Measurements from ENCODE around the gene ZNF540.
A peak's percentile ranks its signal among the peaks of the same experiment; 100 is the strongest.

ZNF540 gene

DNA sequence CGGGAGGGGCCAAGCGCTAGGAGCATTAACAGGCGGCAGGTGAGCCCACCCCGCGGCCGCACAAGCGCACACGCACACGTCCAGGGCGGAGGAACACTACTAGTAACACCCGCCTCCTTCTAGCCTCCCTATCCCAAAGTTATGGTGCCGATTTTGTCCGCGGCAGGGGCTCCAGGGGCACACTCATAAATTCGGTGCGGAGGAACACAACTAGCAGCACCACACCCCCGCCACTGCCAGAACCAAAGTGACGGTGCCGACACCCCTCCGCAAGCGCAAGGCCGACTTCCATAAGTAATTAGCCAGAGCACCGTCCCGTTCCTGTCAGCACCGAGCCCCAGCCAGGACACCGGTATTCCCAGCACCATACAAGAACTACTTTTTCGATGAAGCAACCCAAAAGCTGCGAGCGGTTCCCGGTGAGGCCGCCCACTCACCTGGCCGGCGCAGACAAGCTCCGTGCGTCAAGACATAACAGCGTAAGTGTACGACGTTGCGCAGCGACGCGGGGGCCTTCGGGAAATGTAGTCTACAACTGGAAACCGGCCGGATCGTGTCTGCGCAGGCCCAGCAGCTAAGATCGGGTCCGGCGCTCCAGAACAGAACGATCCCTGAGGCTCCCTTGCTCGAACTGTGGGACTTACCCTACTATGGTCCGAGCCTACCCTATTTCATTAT, at the start of gene ZNF540, which contains the start of gene ZNF571:
Gene ZNF540 (plus strand): TSS at position 573 of the 678 bp plus-strand sequence. CDS start 3,572 bp downstream, outside the sequence.
Gene ZNF571 (minus strand): TSS at position 489 of the 678 bp plus-strand sequence. CDS start 8,116 bp downstream, outside the sequence.
- Histone ChIP-seq H3K36me3 (ENCODE audit: control insufficient read depth in 1 of 2, insufficient read depth in 2 of 2, low read length in 2 of 2) (peaks cover under 1 to 5% of the 10 kb centered on the region in 2 donors), H3K9ac (ENCODE audit: low read depth in 1 of 2, low read length in 2 of 2) (peak within 1 kb of the TSS; percentile 84 to 86), H3K27ac (ENCODE audit: low read depth, low read length) (peak within 1 kb of the TSS; percentile 83), H3K4me3 (ENCODE audit: low read depth in 1 of 2, low read length in 2 of 2) (peak within 1 kb of the TSS; percentile 95 to 96), H3K27me3 (ENCODE audit: control insufficient read depth in 1 of 2, insufficient read depth in 2 of 2, low read length in 2 of 2) (no peaks in the 10 kb centered on the region), H3K4me1 (ENCODE audit: control insufficient read depth in 1 of 2, insufficient read depth in 2 of 2, low read length in 2 of 2) (peaks cover 5 to 10% of the 10 kb centered on the region in 2 donors), H3K9me3 (ENCODE audit: control insufficient read depth in 1 of 2, low read length in 2 of 2) (peaks cover 11 to 13% of the 10 kb centered on the region in 2 donors)

DNA sequence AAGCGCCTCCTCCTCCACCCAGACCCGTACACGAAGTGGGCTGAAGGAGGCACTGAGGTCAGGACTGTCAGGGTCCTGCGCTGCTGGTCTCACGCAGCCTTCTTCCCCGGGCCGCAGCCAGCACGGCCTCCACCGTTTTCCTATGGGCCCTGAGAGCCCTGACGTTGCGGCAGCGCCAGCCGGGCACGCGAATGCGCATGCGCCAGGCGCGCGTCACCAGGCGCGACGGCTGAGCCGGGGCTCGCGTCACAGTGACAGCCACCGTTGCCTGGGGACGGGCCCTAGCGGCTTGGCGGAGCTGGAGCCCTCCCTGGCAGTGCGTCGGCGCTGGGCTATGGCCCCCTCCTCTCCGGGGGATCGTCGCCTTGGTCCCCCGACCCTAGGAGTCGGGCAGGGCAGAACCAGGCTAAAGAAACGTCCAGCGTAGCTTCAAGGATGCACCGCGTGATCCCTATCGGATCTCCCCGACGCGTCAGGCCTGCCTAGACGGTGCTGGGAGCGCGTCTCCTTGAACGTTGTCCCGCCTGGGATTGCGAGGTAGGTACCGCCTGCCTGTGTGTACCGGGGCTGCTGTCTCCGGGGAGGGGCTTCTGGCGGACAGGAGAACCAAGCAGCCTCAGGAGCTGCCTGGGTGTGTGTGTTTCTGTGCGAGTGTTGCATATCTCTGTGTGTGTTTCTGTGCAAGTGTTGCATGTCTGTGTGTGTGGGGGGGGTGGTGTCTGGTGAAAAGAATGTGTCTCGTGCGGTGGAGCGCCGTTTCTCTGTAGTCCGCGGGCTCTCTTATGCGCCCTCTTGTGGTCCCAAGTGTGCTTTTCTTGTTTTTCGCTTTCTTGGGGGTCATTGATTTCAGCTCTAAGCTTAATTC, 43.3 kb upstream of the ZNF540 start:
- peak overlapping the region; percentile 63 to 65 for H3K4me3 ChIP-seq (ENCODE audit: low read depth in 1 of 2, low read length in 2 of 2)
- H3K27ac ChIP-seq (ENCODE audit: low read depth, low read length): no peak overlapping the region
- no peak overlapping the region for H3K9ac ChIP-seq (ENCODE audit: low read depth in 1 of 2, low read length in 2 of 2)

DNA sequence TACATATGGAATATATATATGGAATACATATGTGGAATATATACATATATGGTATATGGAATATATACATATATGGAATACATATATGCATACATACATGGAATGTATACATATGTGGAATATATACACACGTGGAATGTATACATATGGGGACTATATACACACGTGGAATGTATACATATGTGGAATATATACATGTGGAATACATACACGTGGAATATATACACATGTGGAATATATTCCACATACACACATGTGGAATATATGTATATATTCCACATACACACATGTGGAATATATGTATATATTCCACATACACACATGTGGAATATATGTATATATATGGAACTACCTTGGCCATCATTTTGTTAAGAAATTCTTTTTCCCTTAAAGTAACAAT, 31.2 kb upstream of the ZNF540 start:
- Histone ChIP-seq H3K27ac (ENCODE audit: low read depth, low read length) (no peak overlapping the region), H3K27me3 (ENCODE audit: control insufficient read depth in 1 of 2, insufficient read depth in 2 of 2, low read length in 2 of 2) (no peaks in the 10 kb centered on the region), H3K4me3 (ENCODE audit: low read depth in 1 of 2, low read length in 2 of 2) (peak overlapping the region in 1 of 2 donors; percentile 11), H3K36me3 (ENCODE audit: control insufficient read depth in 1 of 2, insufficient read depth in 2 of 2, low read length in 2 of 2) (peaks cover 12 to 19% of the 10 kb centered on the region in 2 donors), H3K9me3 (ENCODE audit: control insufficient read depth in 1 of 2, low read length in 2 of 2) (peaks cover 91 to 93% of the 10 kb centered on the region in 2 donors), H3K9ac (ENCODE audit: low read depth in 1 of 2, low read length in 2 of 2) (no peak overlapping the region), H3K4me1 (ENCODE audit: control insufficient read depth in 1 of 2, insufficient read depth in 2 of 2, low read length in 2 of 2) (no peaks in the 10 kb centered on the region)

More for the DNA sequence above, 43.3 kb upstream of the ZNF540 start:
- H3K36me3 ChIP-seq (ENCODE audit: control insufficient read depth in 1 of 2, insufficient read depth in 2 of 2, low read length in 2 of 2): no peaks in the 10 kb centered on the region
- peaks cover 66 to 77% of the 10 kb centered on the region in 2 donors for H3K9me3 ChIP-seq (ENCODE audit: control insufficient read depth in 1 of 2, low read length in 2 of 2)
- H3K4me1 ChIP-seq (ENCODE audit: control insufficient read depth in 1 of 2, insufficient read depth in 2 of 2, low read length in 2 of 2): no peaks in the 10 kb centered on the region
- H3K27me3 ChIP-seq (ENCODE audit: control insufficient read depth in 1 of 2, insufficient read depth in 2 of 2, low read length in 2 of 2): no peaks in the 10 kb centered on the region

DNA sequence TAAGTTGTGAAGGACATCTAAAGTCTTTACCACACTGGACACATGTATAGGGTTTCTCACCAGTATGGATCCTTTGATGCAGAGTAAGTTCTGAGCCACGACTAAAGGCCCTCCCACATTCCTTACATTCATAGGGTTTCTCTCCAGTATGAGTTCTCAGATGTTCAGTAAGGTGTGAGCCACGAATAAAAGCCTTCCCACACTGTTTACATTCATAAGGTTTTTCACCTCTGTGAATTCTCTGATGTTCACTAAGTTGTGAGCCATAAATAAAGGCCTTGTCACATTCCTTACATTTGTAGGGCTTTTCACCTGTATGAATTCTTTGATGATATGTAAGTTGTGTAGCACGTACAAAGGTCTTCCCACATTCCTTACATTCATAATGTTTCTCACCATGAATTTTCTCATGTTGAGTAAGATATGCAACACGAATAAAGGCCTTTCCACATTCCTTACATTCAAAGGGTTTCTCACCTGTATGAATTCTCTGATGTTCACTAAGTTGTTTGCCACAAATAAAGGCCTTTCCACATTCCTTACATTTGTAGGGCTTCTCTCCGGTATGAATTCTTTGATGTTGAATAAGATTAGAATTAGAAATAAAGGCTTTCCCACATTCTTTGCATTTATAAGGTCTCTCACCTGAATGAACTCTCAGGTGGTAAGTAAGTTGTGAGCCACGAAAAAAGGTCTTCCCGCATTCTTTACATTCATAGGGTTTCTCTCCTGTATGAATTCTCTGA, 29.9 kb upstream of the ZNF540 start:
- Histone ChIP-seq H3K36me3 (ENCODE audit: control insufficient read depth in 1 of 2, insufficient read depth in 2 of 2, low read length in 2 of 2) (peaks cover 14 to 21% of the 10 kb centered on the region in 2 donors), H3K9me3 (ENCODE audit: control insufficient read depth in 1 of 2, low read length in 2 of 2) (peaks cover 89 to 93% of the 10 kb centered on the region in 2 donors)

DNA sequence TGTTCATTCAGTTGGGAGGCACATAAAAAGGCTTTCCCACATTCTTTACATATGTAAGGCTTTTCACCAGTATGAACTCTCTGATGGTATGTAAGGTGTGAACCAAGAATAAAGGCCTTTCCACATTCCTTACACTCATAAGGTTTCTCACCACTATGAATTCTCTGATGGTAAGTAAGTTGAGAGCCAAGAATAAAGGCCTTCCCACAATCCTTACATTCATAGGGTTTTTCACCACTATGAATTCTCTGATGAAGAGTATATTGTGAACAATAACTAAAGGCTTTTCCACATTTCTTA, 29.4 kb upstream of the ZNF540 start:
- Histone ChIP-seq H3K9ac (ENCODE audit: low read depth in 1 of 2, low read length in 2 of 2) (no peak overlapping the region), H3K9me3 (ENCODE audit: control insufficient read depth in 1 of 2, low read length in 2 of 2) (peaks cover 92 to 97% of the 10 kb centered on the region in 2 donors), H3K36me3 (ENCODE audit: control insufficient read depth in 1 of 2, insufficient read depth in 2 of 2, low read length in 2 of 2) (peaks cover 18 to 25% of the 10 kb centered on the region in 2 donors), H3K27me3 (ENCODE audit: control insufficient read depth in 1 of 2, insufficient read depth in 2 of 2, low read length in 2 of 2) (no peaks in the 10 kb centered on the region), H3K4me3 (ENCODE audit: low read depth in 1 of 2, low read length in 2 of 2) (peak overlapping the region; percentile 19 to 38), H3K27ac (ENCODE audit: low read depth, low read length) (no peak overlapping the region), H3K4me1 (ENCODE audit: control insufficient read depth in 1 of 2, insufficient read depth in 2 of 2, low read length in 2 of 2) (no peaks in the 10 kb centered on the region)

More for the DNA sequence above, 29.9 kb upstream of the ZNF540 start:
- H3K4me3 ChIP-seq (ENCODE audit: low read depth in 1 of 2, low read length in 2 of 2): peak overlapping the region; percentile 19 to 38
- H3K27ac ChIP-seq (ENCODE audit: low read depth, low read length): no peak overlapping the region
- H3K4me1 ChIP-seq (ENCODE audit: control insufficient read depth in 1 of 2, insufficient read depth in 2 of 2, low read length in 2 of 2): no peaks in the 10 kb centered on the region
- H3K9ac ChIP-seq (ENCODE audit: low read depth in 1 of 2, low read length in 2 of 2): no peak overlapping the region
- no peaks in the 10 kb centered on the region for H3K27me3 ChIP-seq (ENCODE audit: control insufficient read depth in 1 of 2, insufficient read depth in 2 of 2, low read length in 2 of 2)

DNA sequence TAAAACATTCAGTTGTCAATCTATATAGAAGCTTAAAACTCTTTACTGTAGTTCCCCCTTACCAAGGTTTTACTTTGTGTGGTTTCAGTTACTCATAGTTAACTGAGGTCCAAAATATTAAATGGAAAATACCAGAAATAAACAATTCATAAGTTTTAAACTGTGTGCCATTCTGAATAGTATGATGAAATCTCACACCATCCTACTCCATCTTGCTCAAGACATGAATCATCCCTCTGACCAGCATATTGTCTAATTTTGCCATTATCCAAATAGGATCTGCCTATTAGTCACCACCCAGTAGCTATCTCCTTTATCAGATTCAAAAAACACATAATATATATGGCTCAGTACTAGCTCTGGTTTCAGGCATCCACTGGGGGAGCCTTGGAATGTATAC, 22.5 kb upstream of the ZNF540 start:
- no peaks in the 10 kb centered on the region for H3K27me3 ChIP-seq (ENCODE audit: control insufficient read depth in 1 of 2, insufficient read depth in 2 of 2, low read length in 2 of 2)
- peaks cover 13 to 17% of the 10 kb centered on the region in 2 donors for H3K36me3 ChIP-seq (ENCODE audit: control insufficient read depth in 1 of 2, insufficient read depth in 2 of 2, low read length in 2 of 2)
- H3K4me1 ChIP-seq (ENCODE audit: control insufficient read depth in 1 of 2, insufficient read depth in 2 of 2, low read length in 2 of 2): no peaks in the 10 kb centered on the region
- H3K9ac ChIP-seq (ENCODE audit: low read depth in 1 of 2, low read length in 2 of 2): no peak overlapping the region
- no peak overlapping the region for H3K4me3 ChIP-seq (ENCODE audit: low read depth in 1 of 2, low read length in 2 of 2)
- H3K27ac ChIP-seq (ENCODE audit: low read depth, low read length): no peak overlapping the region
- H3K9me3 ChIP-seq (ENCODE audit: control insufficient read depth in 1 of 2, low read length in 2 of 2): peaks cover 46 to 71% of the 10 kb centered on the region in 2 donors

DNA sequence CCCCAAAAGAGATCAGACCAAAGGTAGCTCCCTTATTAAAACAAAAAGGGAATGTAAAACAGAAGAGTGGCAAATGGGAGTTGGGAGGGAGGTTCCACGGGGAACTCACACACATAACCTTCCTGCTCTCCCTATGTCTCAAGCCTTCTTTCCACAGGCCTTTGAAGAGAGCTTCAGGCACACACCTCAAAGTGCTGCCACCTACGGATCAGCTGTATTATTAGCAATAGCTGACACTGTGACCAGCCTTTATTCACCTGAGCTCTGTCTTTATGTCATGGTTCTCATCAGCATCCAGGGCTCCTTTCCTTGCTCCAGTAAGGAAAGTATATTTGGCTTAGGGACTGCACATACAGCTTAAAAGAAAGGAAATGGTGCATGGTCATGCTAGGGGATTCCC, 11.3 kb upstream of the ZNF540 start:
- Histone ChIP-seq H3K4me3 (ENCODE audit: low read depth in 1 of 2, low read length in 2 of 2) (peak overlapping the region in 1 of 2 donors; percentile 38), H3K4me1 (ENCODE audit: control insufficient read depth in 1 of 2, insufficient read depth in 2 of 2, low read length in 2 of 2) (no peaks in the 10 kb centered on the region), H3K27me3 (ENCODE audit: control insufficient read depth in 1 of 2, insufficient read depth in 2 of 2, low read length in 2 of 2) (no peaks in the 10 kb centered on the region), H3K9ac (ENCODE audit: low read depth in 1 of 2, low read length in 2 of 2) (no peak overlapping the region), H3K9me3 (ENCODE audit: control insufficient read depth in 1 of 2, low read length in 2 of 2) (peaks cover 60 to 85% of the 10 kb centered on the region in 2 donors), H3K36me3 (ENCODE audit: control insufficient read depth in 1 of 2, insufficient read depth in 2 of 2, low read length in 2 of 2) (peaks cover 56 to 64% of the 10 kb centered on the region in 2 donors), H3K27ac (ENCODE audit: low read depth, low read length) (no peak overlapping the region)

DNA sequence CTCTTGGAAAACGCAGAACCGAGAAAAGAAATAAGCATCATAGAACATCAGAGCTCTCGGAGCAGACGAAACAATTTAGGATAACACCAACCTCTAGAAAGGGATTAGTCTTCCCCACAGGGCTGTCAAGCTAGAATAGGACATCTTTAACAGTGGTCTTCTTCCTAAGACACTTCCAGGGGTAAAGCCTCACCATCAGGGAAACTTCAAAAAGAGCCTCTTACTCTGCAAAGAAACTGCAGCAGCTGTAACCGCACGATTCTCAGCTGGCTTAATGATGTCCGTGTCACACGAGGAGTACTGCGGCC, 726 bp upstream of the ZNF540 start:
- Histone ChIP-seq H3K4me3 (ENCODE audit: low read depth in 1 of 2, low read length in 2 of 2) (peak overlapping the region; percentile 95 to 96), H3K27me3 (ENCODE audit: control insufficient read depth in 1 of 2, insufficient read depth in 2 of 2, low read length in 2 of 2) (no peaks in the 10 kb centered on the region), H3K27ac (ENCODE audit: low read depth, low read length) (no peak overlapping the region), H3K9me3 (ENCODE audit: control insufficient read depth in 1 of 2, low read length in 2 of 2) (peaks cover 11 to 13% of the 10 kb centered on the region in 2 donors), H3K36me3 (ENCODE audit: control insufficient read depth in 1 of 2, insufficient read depth in 2 of 2, low read length in 2 of 2) (peaks cover 0 to 3% of the 10 kb centered on the region in 2 donors), H3K9ac (ENCODE audit: low read depth in 1 of 2, low read length in 2 of 2) (peak overlapping the region; percentile 84 to 86), H3K4me1 (ENCODE audit: control insufficient read depth in 1 of 2, insufficient read depth in 2 of 2, low read length in 2 of 2) (peaks cover 5 to 10% of the 10 kb centered on the region in 2 donors)

DNA sequence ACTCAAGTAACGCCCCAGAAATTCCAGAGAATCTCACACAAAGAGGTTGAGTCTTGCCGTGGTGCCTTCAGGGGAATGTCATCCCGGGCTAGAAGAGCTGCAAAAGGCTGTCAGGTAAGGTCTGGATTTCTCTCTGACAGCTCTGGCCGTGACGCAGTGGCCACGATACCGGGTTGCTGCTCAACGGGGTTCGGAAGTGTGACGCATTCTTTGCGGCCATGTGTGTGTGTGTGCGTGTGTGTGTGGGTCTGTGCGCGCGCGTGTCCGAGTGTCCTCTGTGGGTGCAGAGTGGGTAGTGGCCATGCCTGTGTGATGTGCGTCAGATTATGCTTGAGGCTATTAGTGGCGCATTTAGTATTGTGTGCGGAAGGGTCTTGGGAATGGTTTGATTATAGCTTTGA, 306 bp downstream of the ZNF540 start:
- H3K9me3 ChIP-seq (ENCODE audit: control insufficient read depth in 1 of 2, low read length in 2 of 2): peaks cover 11 to 13% of the 10 kb centered on the region in 2 donors
- peaks cover 6 to 9% of the 10 kb centered on the region in 2 donors for H3K36me3 ChIP-seq (ENCODE audit: control insufficient read depth in 1 of 2, insufficient read depth in 2 of 2, low read length in 2 of 2)
- peak overlapping the region; percentile 84 to 86 for H3K9ac ChIP-seq (ENCODE audit: low read depth in 1 of 2, low read length in 2 of 2)
- H3K4me3 ChIP-seq (ENCODE audit: low read depth in 1 of 2, low read length in 2 of 2): peak overlapping the region; percentile 95 to 96
- H3K27ac ChIP-seq (ENCODE audit: low read depth, low read length): peak overlapping the region; percentile 83
- no peaks in the 10 kb centered on the region for H3K27me3 ChIP-seq (ENCODE audit: control insufficient read depth in 1 of 2, insufficient read depth in 2 of 2, low read length in 2 of 2)
- H3K4me1 ChIP-seq (ENCODE audit: control insufficient read depth in 1 of 2, insufficient read depth in 2 of 2, low read length in 2 of 2): peaks cover 5 to 10% of the 10 kb centered on the region in 2 donors
